Vagina (tissue), 2 donors: ENCODE data around the gene ALOX12B. TPM values are rescaled to one million over a fixed set of nuclear protein-coding genes. Genes with fewer than 3 reads are reported as not detected.

Experiments
- DNase-seq, 2 donors: peaks; one replicate each; pipeline ENCODE4 v3.0.0-alpha.2; 2017; ENCODE audit errors: extremely low spot score in 2 of 2
- H3K27ac ChIP-seq: fragments of 200-600 bp; sonication (generic); one replicate; pipeline ENCODE4 v1.5.1; 2019
- H3K27me3 ChIP-seq: fragments of 200-600 bp; sonication (generic); one replicate; pipeline ENCODE4 v1.5.1; 2019
- H3K36me3 ChIP-seq, 2 donors: fragments of 200-600 bp; sonication (generic); one replicate each; pipeline ENCODE4 v1.5.1; 2017 to 2019
- H3K4me1 ChIP-seq: fragments of 200-600 bp; sonication (generic); one replicate; pipeline ENCODE4 v1.5.1; 2019
- H3K4me3 ChIP-seq, 2 donors: fragments of 200-600 bp; sonication (generic); 1 replicate in 1 of 2; 2 replicates in 1 of 2; pipeline ENCODE4 v1.5.1; 2016 to 2019
- H3K9me3 ChIP-seq: fragments of 200-600 bp; sonication (generic); one replicate; pipeline ENCODE4 v1.5.1; 2019
- CTCF ChIP-seq, 3 experiments: fragments of 450-650 bp in 2 of 3; fragments of 200-600 bp in 1 of 3; sonication (generic) in 1 of 3; IDR thresholded peaks; one replicate each; pipeline ENCODE4 v1.5.1; 2017 to 2019; ENCODE audit warnings: antibody characterized with exemption in 3 of 3, mild to moderate bottlenecking in 2 of 3, moderate library complexity in 2 of 3
- POLR2A ChIP-seq, 2 donors: fragments of 450-650 bp; IDR thresholded peaks; one replicate each; pipeline ENCODE4 v1.6.1; 2017; ENCODE audit warnings: antibody characterized with exemption in 2 of 2, mild to moderate bottlenecking in 2 of 2, moderate library complexity in 2 of 2
- POLR2AphosphoS5 ChIP-seq, 2 donors: sonication (generic); formaldehyde crosslinking; IDR thresholded peaks; one replicate each; pipeline ENCODE4 v1.9.0; 2017; ENCODE audit warnings: antibody characterized with exemption in 2 of 2, mild to moderate bottlenecking in 2 of 2, low read depth in 1 of 2; ENCODE audit not compliant: insufficient read depth in 1 of 2
- intact Hi-C: fragments of 100-400 bp; cut with DNase I; formaldehyde crosslinking; loops from one replicate; pipeline ENCODE4 v1.15.1; 2023
- total RNA-seq: library from RNA; depleted of rRNA; stranded (reverse); fragments of >200 nt; gene quantifications from one replicate; pipeline ENCODE4 v1.2.3, GENCODE V29; 2016

Gene ALOX12B
- total RNA-seq, 1 donor from 2014 or later, result 15.0 TPM

GRCh38 chr17:8118769-8119580 lies 31.5 kb upstream of the ALOX12B start:
- TF ChIP-seq CTCF (IDR thresholded peaks at IDR 0.05) (peak; percentile 55 to 89 (median 74)), POLR2A (IDR thresholded peaks at IDR 0.05) (no peak), POLR2AphosphoS5 (IDR thresholded peaks at IDR 0.05; ENCODE audit: insufficient read depth in 1 of 2, low read depth in 1 of 2) (peak in 1 of 2 donors; percentile 53)
- Histone ChIP-seq H3K4me1 (peaks cover 57% of the 10 kb centered on the region), H3K27me3 (no peaks in the 10 kb centered on the region), H3K4me3 (peak overlapping the region; percentile 50 to 76), H3K27ac (peak overlapping the region; percentile 98), H3K36me3 (no peaks in the 10 kb centered on the region), H3K9me3 (no peaks in the 10 kb centered on the region)
- DNase-seq, result peak in 1 of 2 donors; percentile 96
- intact Hi-C loops, result no loop called here

GRCh38 chr17:8117980-8118768 lies 30.7 kb upstream of the ALOX12B start, which contains the start of gene ALOXE3:
ALOXE3 (minus strand) TSS chr17:8118514; CDS start chr17:8117990, 524 bp downstream.
- peaks cover 49% of the 10 kb centered on the region for H3K4me1 ChIP-seq
- H3K9me3 ChIP-seq, result no peaks in the 10 kb centered on the region
- no peaks in the 10 kb centered on the region for H3K36me3 ChIP-seq
- intact Hi-C loops, result no loop called here
- DNase-seq, result peak in 1 of 2 donors; percentile 95
- peak within 1 kb of the TSS; percentile 98 for H3K27ac ChIP-seq
- peak within 1 kb of the TSS; percentile 50 to 76 for H3K4me3 ChIP-seq
- no peaks in the 10 kb centered on the region for H3K27me3 ChIP-seq
- TF ChIP-seq POLR2AphosphoS5 (IDR thresholded peaks at IDR 0.05; ENCODE audit: insufficient read depth in 1 of 2, low read depth in 1 of 2) (peak; percentile 13 to 67), CTCF (IDR thresholded peaks at IDR 0.05) (no peak)

DNA sequence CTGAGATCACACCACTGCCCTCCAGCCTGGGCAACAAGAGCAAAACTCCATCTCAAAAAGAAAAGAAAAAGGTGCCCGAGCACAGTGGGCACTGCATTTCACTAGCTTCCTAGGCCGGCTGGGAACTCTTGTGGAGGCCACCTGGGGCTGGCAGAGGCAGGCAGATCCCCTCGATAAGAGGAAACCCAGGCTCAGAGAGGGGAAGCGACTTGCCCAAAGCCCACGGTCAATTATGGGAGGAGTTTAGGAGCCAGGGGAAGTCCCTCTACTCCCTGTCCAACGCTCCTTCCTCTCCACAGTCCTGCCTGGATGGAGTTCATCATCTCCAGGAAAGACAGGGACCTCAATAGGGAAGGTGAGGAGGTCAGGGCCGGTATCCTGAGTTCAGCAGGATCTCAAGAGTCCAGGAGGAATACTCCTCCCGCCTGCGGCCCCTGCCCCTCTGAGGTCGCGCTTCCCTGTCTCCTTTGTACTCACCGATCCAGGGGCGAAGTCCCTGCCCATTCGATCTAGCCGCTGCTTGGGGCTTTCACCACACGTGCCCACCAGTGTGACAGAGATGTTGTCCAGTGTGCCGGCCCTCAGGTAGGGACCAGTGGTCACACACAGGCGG lies 30.0 kb upstream of the ALOX12B start:
- no peaks in the 10 kb centered on the region for H3K36me3 ChIP-seq
- peak overlapping the region; percentile 98 for H3K27ac ChIP-seq
- TF ChIP-seq POLR2AphosphoS5 (IDR thresholded peaks at IDR 0.05; ENCODE audit: insufficient read depth in 1 of 2, low read depth in 1 of 2) (no peak), CTCF (IDR thresholded peaks at IDR 0.05) (no peak), POLR2A (IDR thresholded peaks at IDR 0.05) (no peak)
- DNase-seq, result no peak
- H3K9me3 ChIP-seq, result no peaks in the 10 kb centered on the region
- intact Hi-C loops, result no loop called here
- peak overlapping the region; percentile 50 to 76 for H3K4me3 ChIP-seq
- H3K27me3 ChIP-seq, result no peaks in the 10 kb centered on the region
- H3K4me1 ChIP-seq, result peaks cover 42% of the 10 kb centered on the region

DNA sequence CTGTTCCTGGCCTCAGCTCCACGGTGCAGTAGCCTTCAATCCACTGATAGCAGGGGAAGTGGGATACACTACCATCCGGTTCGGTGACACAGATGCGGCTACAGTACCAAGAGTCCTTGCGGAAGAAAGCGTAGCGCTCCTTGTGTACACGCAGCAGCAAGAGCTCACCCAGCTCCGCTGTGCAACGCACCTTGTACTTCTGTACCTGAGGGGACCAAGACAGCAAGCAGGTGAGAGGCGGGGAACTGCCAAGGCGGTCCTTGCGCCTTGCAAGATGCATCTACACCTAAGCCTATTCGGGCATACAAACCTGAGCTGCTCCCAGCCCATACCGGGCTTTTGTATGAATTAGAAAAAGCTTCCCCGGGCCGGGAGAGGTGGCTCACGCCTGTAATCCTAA lies 29.3 kb upstream of the ALOX12B start:
- no peak for DNase-seq
- intact Hi-C loops, result no loop called here
- Histone ChIP-seq H3K4me3 (no peak overlapping the region), H3K27ac (no peak overlapping the region), H3K9me3 (no peaks in the 10 kb centered on the region), H3K4me1 (peaks cover 37% of the 10 kb centered on the region), H3K36me3 (no peaks in the 10 kb centered on the region), H3K27me3 (no peaks in the 10 kb centered on the region)
- TF ChIP-seq CTCF (IDR thresholded peaks at IDR 0.05), result no peak
- TF ChIP-seq POLR2AphosphoS5 (IDR thresholded peaks at IDR 0.05; ENCODE audit: insufficient read depth in 1 of 2, low read depth in 1 of 2), result no peak
- no peak for TF ChIP-seq POLR2A (IDR thresholded peaks at IDR 0.05)
